ENCODE results near the gene ZNF862.
A peak's percentile ranks its signal among the peaks of the same experiment; 100 is the strongest.

ZNF862 gene

GRCh38 chr7:149860821-149861727, 22.9 kb downstream of the ZNF862 start:
- no peaks in the 10 kb centered on the region for H3K36me3 ChIP-seq (ENCODE audit: insufficient read depth, low read length)
- H3K4me3 ChIP-seq (ENCODE audit: low read length, poor library complexity, severe bottlenecking) = no peak overlapping the region
- no peaks in the 10 kb centered on the region for H3K27me3 ChIP-seq (ENCODE audit: insufficient read depth, low read length, poor library complexity, severe bottlenecking)
- H3K9ac ChIP-seq (ENCODE audit: low read depth, low read length, poor library complexity, severe bottlenecking) = no peak overlapping the region
- no peaks in the 10 kb centered on the region for H3K79me2 ChIP-seq (ENCODE audit: insufficient read depth, low read length)
- H3K4me1 ChIP-seq (ENCODE audit: insufficient read depth, low read length, poor library complexity, severe bottlenecking) = peaks cover 37% of the 10 kb centered on the region
- no peak for TF ChIP-seq EZH2phosphoT487 (IDR thresholded peaks at IDR 0.05; ENCODE audit: borderline replicate concordance)
- peak; percentile 51 for TF ChIP-seq CTCF (conservative IDR thresholded peaks at IDR 0.05; ENCODE audit: low read length)
- H3K9me2 ChIP-seq (replicated peaks; ENCODE audit: low read depth, low read length) = no peaks in the 10 kb centered on the region
- H3K4me2 ChIP-seq (ENCODE audit: low read depth, low read length, poor library complexity, severe bottlenecking) = no peak overlapping the region
- H2AFZ ChIP-seq (ENCODE audit: low read length) = no peak overlapping the region
- 0 out of 2 replicates have a peak, but pooled peaks cover 5% of the 10 kb centered on the region for H3F3A ChIP-seq (ENCODE audit: low read depth)
- no peaks in the 10 kb centered on the region for H3K9me3 ChIP-seq (ENCODE audit: insufficient read depth, low read depth, low read length)
- H4K20me1 ChIP-seq (ENCODE audit: insufficient read depth, low read length, poor library complexity, severe bottlenecking) = no peaks in the 10 kb centered on the region

GRCh38 chr7:149861728-149862045, 23.5 kb downstream of the ZNF862 start:
- H3K9me2 ChIP-seq (replicated peaks; ENCODE audit: low read depth, low read length) = no peaks in the 10 kb centered on the region
- H3K27me3 ChIP-seq (ENCODE audit: insufficient read depth, low read length, poor library complexity, severe bottlenecking) = no peaks in the 10 kb centered on the region
- no peak overlapping the region for H3K4me3 ChIP-seq (ENCODE audit: low read length, poor library complexity, severe bottlenecking)
- H3K79me2 ChIP-seq (ENCODE audit: insufficient read depth, low read length) = no peaks in the 10 kb centered on the region
- no peak overlapping the region for H3K9ac ChIP-seq (ENCODE audit: low read depth, low read length, poor library complexity, severe bottlenecking)
- 0 out of 2 replicates have a peak, but pooled peaks cover 5% of the 10 kb centered on the region for H3F3A ChIP-seq (ENCODE audit: low read depth)
- peaks cover 43% of the 10 kb centered on the region for H3K4me1 ChIP-seq (ENCODE audit: insufficient read depth, low read length, poor library complexity, severe bottlenecking)
- H3K9me3 ChIP-seq (ENCODE audit: insufficient read depth, low read depth, low read length) = no peaks in the 10 kb centered on the region
- H3K36me3 ChIP-seq (ENCODE audit: insufficient read depth, low read length) = no peaks in the 10 kb centered on the region
- TF ChIP-seq EZH2phosphoT487 (IDR thresholded peaks at IDR 0.05; ENCODE audit: borderline replicate concordance) (no peak), CTCF (conservative IDR thresholded peaks at IDR 0.05; ENCODE audit: low read length) (no peak)
- H2AFZ ChIP-seq (ENCODE audit: low read length) = no peak overlapping the region
- H4K20me1 ChIP-seq (ENCODE audit: insufficient read depth, low read length, poor library complexity, severe bottlenecking) = no peaks in the 10 kb centered on the region
- no peak overlapping the region for H3K4me2 ChIP-seq (ENCODE audit: low read depth, low read length, poor library complexity, severe bottlenecking)

- H3K79me2 ChIP-seq (ENCODE audit: insufficient read depth, low read length) = no peaks in the 10 kb centered on the region
- peaks cover 48% of the 10 kb centered on the region for H3K4me1 ChIP-seq (ENCODE audit: insufficient read depth, low read length, poor library complexity, severe bottlenecking)
- H3K27me3 ChIP-seq (ENCODE audit: insufficient read depth, low read length, poor library complexity, severe bottlenecking) = no peaks in the 10 kb centered on the region
- no peak overlapping the region for H3K4me2 ChIP-seq (ENCODE audit: low read depth, low read length, poor library complexity, severe bottlenecking)
- H3K9me2 ChIP-seq (replicated peaks; ENCODE audit: low read depth, low read length) = no peaks in the 10 kb centered on the region
- H3K9me3 ChIP-seq (ENCODE audit: insufficient read depth, low read depth, low read length) = no peaks in the 10 kb centered on the region
- no peaks in the 10 kb centered on the region for H3K36me3 ChIP-seq (ENCODE audit: insufficient read depth, low read length)
- H3F3A ChIP-seq (ENCODE audit: low read depth) = 0 out of 2 replicates have a peak, but pooled peaks cover 5% of the 10 kb centered on the region
- TF ChIP-seq CTCF (conservative IDR thresholded peaks at IDR 0.05; ENCODE audit: low read length) = no peak
- no peak for TF ChIP-seq EZH2phosphoT487 (IDR thresholded peaks at IDR 0.05; ENCODE audit: borderline replicate concordance)
- no peak overlapping the region for H3K4me3 ChIP-seq (ENCODE audit: low read length, poor library complexity, severe bottlenecking)
- H3K9ac ChIP-seq (ENCODE audit: low read depth, low read length, poor library complexity, severe bottlenecking) = no peak overlapping the region
- no peaks in the 10 kb centered on the region for H4K20me1 ChIP-seq (ENCODE audit: insufficient read depth, low read length, poor library complexity, severe bottlenecking)
- no peak overlapping the region for H2AFZ ChIP-seq (ENCODE audit: low read length)
Observed at GRCh38 chr7:149862156-149862555, 24.0 kb downstream of the ZNF862 start.
